Bronchial epithelial cell (primary cell): ENCODE measurements around the gene CHKB. TPM values are rescaled to one million over a fixed set of nuclear protein-coding genes. Genes with fewer than 3 reads are reported as not detected.

Experiments used
- DNase-seq: peaks from one replicate; pipeline ENCODE4 v3.0.0-alpha.2; 2010; ENCODE audit warnings: low read depth
- FAIRE-seq: peaks from 2 replicates; lab custom pipeline; 2011; peaks lifted over from hg19 to GRCh38; lab: Jason Lieb, UNC
- H3K27me3 ChIP-seq: 2 replicates; pipeline ENCODE4 v1.5.1; 2011; ENCODE audit warnings: low read length; ENCODE audit not compliant: control insufficient read depth, insufficient read depth
- H3K36me3 ChIP-seq: 2 replicates; pipeline ENCODE4 v1.5.1; 2011; ENCODE audit warnings: low read length; ENCODE audit not compliant: control insufficient read depth, insufficient read depth
- H3K4me3 ChIP-seq: 2 replicates; pipeline ENCODE4 v1.5.1; 2011; ENCODE audit warnings: mild to moderate bottlenecking, low read depth, low read length, control low read depth
- CTCF ChIP-seq: IDR thresholded peaks from 2 replicates; pipeline ENCODE4 v1.5.1; 2011; ENCODE audit warnings: mild to moderate bottlenecking, moderate library complexity, low read length, control low read depth, inconsistent platforms; ENCODE audit not compliant: insufficient read depth, severe bottlenecking
- total RNA-seq: library from RNA; depleted of rRNA; stranded (reverse); fragments of >200 nt; gene quantifications from 2 replicates; pipeline ENCODE4 v1.2.1, GENCODE V29; 2014

The CHKB gene
- total RNA-seq, 1 donor from 2014 or later: 27.6 TPM

DNA sequence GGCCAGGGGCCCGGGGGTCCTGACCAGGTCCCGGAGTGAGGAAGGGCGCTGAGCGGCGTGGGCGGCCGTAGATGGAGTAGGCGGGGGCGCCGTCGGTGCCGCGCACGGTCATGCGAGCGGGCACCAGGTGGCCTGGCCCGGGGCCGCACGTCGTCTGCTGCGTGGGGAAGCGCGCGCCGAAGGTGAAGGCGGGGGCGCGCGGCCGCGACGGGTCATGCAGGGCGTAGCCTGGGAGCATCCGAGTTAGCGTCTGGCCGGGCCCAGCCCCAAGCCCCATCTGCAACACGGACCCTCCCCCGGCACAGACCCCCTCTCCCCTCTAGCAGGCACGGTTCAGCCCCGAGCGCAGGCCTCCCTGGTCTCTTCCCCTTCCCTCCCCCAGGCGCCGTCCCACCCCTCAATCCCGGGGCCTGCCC is 51.1 kb downstream of the CHKB start:
- DNase-seq: peak; percentile 35
- TF ChIP-seq CTCF: no peak
- Histone ChIP-seq H3K4me3 (peak overlapping the region; percentile 78), H3K36me3 (peaks cover 6% of the 10 kb centered on the region), H3K27me3 (no peaks in the 10 kb centered on the region)
- FAIRE-seq: no peak

- TF ChIP-seq CTCF: no peak
- peak overlapping the region; percentile 78 for H3K4me3 ChIP-seq
- no peaks in the 10 kb centered on the region for H3K27me3 ChIP-seq
- DNase-seq (peak; percentile 76), FAIRE-seq (no peak)
- peaks cover 6% of the 10 kb centered on the region for H3K36me3 ChIP-seq
Measured at GRCh38 chr22:50530877-50531545, 51.6 kb downstream of the CHKB start.

DNA sequence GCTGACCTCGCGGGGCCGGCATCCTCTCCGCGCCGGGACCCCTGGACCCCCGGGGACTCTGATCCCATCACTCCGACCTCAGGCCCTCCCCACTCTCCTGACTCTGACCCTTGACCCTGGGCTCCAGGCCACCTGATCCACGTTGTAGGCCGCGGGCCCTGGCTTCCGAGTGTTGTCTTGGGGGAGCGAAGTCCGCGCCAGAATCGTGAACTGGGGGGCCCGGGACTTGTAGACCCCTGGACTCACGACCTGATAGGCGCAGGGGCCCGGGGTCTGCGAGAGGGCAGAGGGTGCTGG is 52.1 kb downstream of the CHKB start:
- Histone ChIP-seq H3K36me3 (peaks cover 6% of the 10 kb centered on the region), H3K4me3 (peak overlapping the region; percentile 78), H3K27me3 (no peaks in the 10 kb centered on the region)
- TF ChIP-seq CTCF: no peak
- DNase-seq (no peak), FAIRE-seq (no peak)

DNA sequence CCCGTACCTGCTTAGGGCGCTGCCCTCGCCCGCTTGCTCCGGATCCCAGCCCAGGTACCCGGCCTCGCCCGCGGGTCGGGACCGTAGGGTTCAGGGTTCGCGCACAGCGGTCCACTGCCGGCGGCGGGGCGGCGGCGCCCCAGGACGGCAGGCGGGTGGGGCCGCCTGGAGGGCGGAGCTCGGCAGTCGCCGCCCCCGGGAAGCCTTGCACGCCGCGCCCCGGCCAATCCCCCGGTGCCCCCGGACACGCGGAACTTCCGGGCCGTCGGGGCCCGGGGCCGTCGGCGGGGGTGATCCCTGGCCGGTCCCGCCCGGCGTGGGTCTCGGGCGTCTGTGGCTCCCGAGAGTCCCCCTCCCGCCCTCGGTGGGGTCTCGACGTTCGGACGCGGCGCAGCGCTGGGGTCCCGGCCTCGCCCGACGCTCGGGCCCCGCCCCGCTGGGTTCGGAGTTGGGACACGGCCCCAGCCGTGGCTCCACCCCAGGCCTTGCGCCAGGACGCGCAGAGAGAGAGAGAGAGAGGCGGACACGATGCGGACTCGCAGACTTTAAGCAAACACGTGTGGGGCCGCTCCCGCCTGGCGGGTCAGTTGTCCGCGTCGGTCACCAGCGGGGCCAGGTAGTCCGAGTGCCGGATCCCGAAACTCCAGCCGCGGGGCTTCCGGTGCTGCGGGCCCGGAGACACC is 52.6 kb downstream of the CHKB start, which contains the start of gene TYMP:
TYMP (minus strand) TSS at position 116 of the 683 bp plus-strand sequence. CDS start 303 bp downstream, outside the sequence.
- no peak for TF ChIP-seq CTCF
- FAIRE-seq: no peak
- Histone ChIP-seq H3K36me3 (peaks cover 6% of the 10 kb centered on the region), H3K27me3 (no peaks in the 10 kb centered on the region), H3K4me3 (peak within 1 kb of the TSS; percentile 78)
- peak; percentile 52 for DNase-seq

- Histone ChIP-seq H3K27me3 (no peaks in the 10 kb centered on the region), H3K36me3 (peaks cover 8% of the 10 kb centered on the region), H3K4me3 (peak overlapping the region; percentile 78)
- FAIRE-seq (no peak), DNase-seq (no peak)
- TF ChIP-seq CTCF: no peak
Measured at GRCh38 chr22:50529416-50529896, 53.2 kb downstream of the CHKB start.

Other genes starting within 250 kb of the CHKB start
- gene PPP6R2, start 239.5 kb downstream of the CHKB start, total RNA-seq: 50.5 and 57.5 TPM in 2 replicates
- 123 and 129 TPM in 2 replicates for gene SBF1, start 107.8 kb downstream of the CHKB start, total RNA-seq
- 3.7 and 5.4 TPM in 2 replicates for gene ADM2, start 101.3 kb downstream of the CHKB start, total RNA-seq
- gene MIOX, start 96.0 kb downstream of the CHKB start, total RNA-seq: not detected in 2 replicates
- 10.3 and 12.7 TPM in 2 replicates for gene LMF2, start 75.1 kb downstream of the CHKB start, total RNA-seq
- gene NCAPH2, start 74.6 kb downstream of the CHKB start, total RNA-seq: 28.3 and 44.2 TPM in 2 replicates
- 2.0 and 2.1 TPM in 2 replicates for gene SCO2, start 57.3 kb downstream of the CHKB start, total RNA-seq
- gene TYMP, start 52.8 kb downstream of the CHKB start, total RNA-seq: 56.6 and 126 TPM in 2 replicates
- 0.26 TPM in 2 replicates for gene KLHDC7B, start 37.0 kb downstream of the CHKB start, total RNA-seq
- 0.51 and 0.79 TPM in 2 replicates for gene SYCE3, start 19.9 kb downstream of the CHKB start, total RNA-seq
- 3.4 and 8.2 TPM in 2 replicates for gene CPT1B, start 4.4 kb downstream of the CHKB start, total RNA-seq
- 0.53 and 0.77 TPM in 2 replicates for gene MAPK8IP2, start 17.9 kb upstream of the CHKB start, total RNA-seq
- gene ARSA, start 45.3 kb upstream of the CHKB start, total RNA-seq: 12.1 and 13.6 TPM in 2 replicates
- gene SHANK3, start 90.0 kb upstream of the CHKB start, total RNA-seq: 0.79 and 0.90 TPM in 2 replicates
- not detected in 2 replicates for gene ACR, start 155.4 kb upstream of the CHKB start, total RNA-seq
- gene RABL2B, start 200.8 kb upstream of the CHKB start, total RNA-seq: 4.5 and 7.9 TPM in 2 replicates